GM21723 (cell line): Measurements from ENCODE around the gene ASXL1.
"Not testable (repeated sequence)": the region's sequence is repeated elsewhere in the genome, so short reads cannot be mapped to it uniquely, and the experiment has no call there.

Source experiments
- ATAC-seq: cut with Tn5 transposase; IDR thresholded peaks from one replicate; pipeline ENCODE4 v1.9.1; 2021; ENCODE audit warnings: mild to moderate bottlenecking, moderate library complexity; ENCODE audit not compliant: unreplicated experiment

The ASXL1 gene

GRCh38 chr20:32357869-32358631 lies at the start of gene ASXL1:
ASXL1 (plus strand) TSS chr20:32358331; CDS start chr20:32358776, 445 bp downstream.
- peak; percentile 73 for ATAC-seq

- no peak for ATAC-seq
Measured at GRCh38 chr20:32312718-32313424, 45.3 kb upstream of the ASXL1 start.

GRCh38 chr20:32314768-32315167 lies 43.4 kb upstream of the ASXL1 start:
- no peak for ATAC-seq

- ATAC-seq: no peak
Measured at GRCh38 chr20:32315399-32315798, 42.7 kb upstream of the ASXL1 start.

- ATAC-seq: no peak
Measured at GRCh38 chr20:32315891-32316290, 42.2 kb upstream of the ASXL1 start.

GRCh38 chr20:32316667-32317066 lies 41.5 kb upstream of the ASXL1 start:
- ATAC-seq: no peak

- ATAC-seq: no peak
Measured at GRCh38 chr20:32319100-32319499, 39.0 kb upstream of the ASXL1 start.

GRCh38 chr20:32320305-32320704 lies 37.8 kb upstream of the ASXL1 start:
- ATAC-seq: no peak

- ATAC-seq: no peak
Measured at GRCh38 chr20:32321390-32321789, 36.7 kb upstream of the ASXL1 start.

GRCh38 chr20:32322260-32322659 lies 35.9 kb upstream of the ASXL1 start:
- not testable (repeated sequence) for ATAC-seq

- not testable (repeated sequence) for ATAC-seq
Measured at GRCh38 chr20:32323761-32324160, 34.4 kb upstream of the ASXL1 start.

- ATAC-seq: no peak
Measured at GRCh38 chr20:32325706-32326503, 32.2 kb upstream of the ASXL1 start.

- no peak for ATAC-seq
Measured at GRCh38 chr20:32326504-32326845, 31.7 kb upstream of the ASXL1 start.

- ATAC-seq: no peak
Measured at GRCh38 chr20:32327087-32327681, 30.9 kb upstream of the ASXL1 start.

- ATAC-seq: no peak
Measured at GRCh38 chr20:32329817-32330554, 28.1 kb upstream of the ASXL1 start.

- no peak for ATAC-seq
Measured at GRCh38 chr20:32330555-32330897, 27.6 kb upstream of the ASXL1 start.

GRCh38 chr20:32332614-32333013 lies 25.5 kb upstream of the ASXL1 start:
- ATAC-seq: no peak

- ATAC-seq: peak; percentile 64
Measured at GRCh38 chr20:32333181-32333987, 24.7 kb upstream of the ASXL1 start.

GRCh38 chr20:32333988-32334885 lies 23.9 kb upstream of the ASXL1 start:
- peak; percentile 34 for ATAC-seq
